IMR-90 (cell line): ENCODE measurements around the gene TRMT2A. TPM values are rescaled to one million over a fixed set of nuclear protein-coding genes. Genes with fewer than 3 reads are reported as not detected.

Experiments
- ATAC-seq: fragments of 200-7000 bp; cut with Tn5 transposase; 2 replicates; pipeline ENCODE4 v1.9.1; 2020; ENCODE audit warnings: low read depth, mild to moderate bottlenecking, moderate library complexity
- BruUV-seq: library from RNA; stranded (reverse); fragments of 400-500 nt; replicated peaks from 2 replicates; lab custom pipeline; 2021; lab: Mats Ljungman, UMichigan
- CTCF ChIA-PET: fragments of 300-600 bp; formaldehyde crosslinking; extraction: SDS; loops from one replicate; lab custom pipeline; 2021; ENCODE audit warnings: antibody characterized with exemption; lab: Yijun Ruan, JAX
- POLR2A ChIA-PET: fragments of 300-600 bp; sonication (Branson Sonifier 250); formaldehyde crosslinking; loops from one replicate; lab custom pipeline; 2022; ENCODE audit warnings: antibody characterized with exemption; ENCODE audit not compliant: unreplicated experiment; lab: Charles Lee
- DNase-seq: peaks from one replicate; pipeline ENCODE4 v3.0.0; 2013
- H2AFZ ChIP-seq: replicated peaks from 2 replicates; pipeline ENCODE3; 2013; ENCODE audit warnings: low read length, mild to moderate bottlenecking; ENCODE audit not compliant: poor library complexity
- H2AK5ac ChIP-seq: 2 replicates; pipeline ENCODE4 v1.6.1; 2013; ENCODE audit warnings: low read depth, low read length, inconsistent platforms
- H2AK9ac ChIP-seq: replicated peaks from 2 replicates; pipeline ENCODE3; 2013; ENCODE audit warnings: mild to moderate bottlenecking, low read depth, low read length, moderate library complexity; ENCODE audit not compliant: poor library complexity
- H2BK120ac ChIP-seq: 2 replicates; pipeline ENCODE4 v1.6.1; 2013; ENCODE audit warnings: low read depth, low read length, inconsistent platforms
- H2BK15ac ChIP-seq: 3 replicates; pipeline ENCODE4 v1.6.1; 2013; ENCODE audit warnings: low read depth, low read length, inconsistent platforms
- H2BK20ac ChIP-seq: 2 replicates; pipeline ENCODE4 v1.6.1; 2013; ENCODE audit warnings: low read depth, mild to moderate bottlenecking, inconsistent platforms, low read length, moderate library complexity
- H2BK5ac ChIP-seq: 2 replicates; pipeline ENCODE4 v1.6.1; 2013; ENCODE audit warnings: mild to moderate bottlenecking, low read depth, low read length, inconsistent platforms; ENCODE audit not compliant: poor library complexity, severe bottlenecking
- H3K14ac ChIP-seq: replicated peaks from 2 replicates; pipeline ENCODE4 v1.6.1; 2013; ENCODE audit warnings: low read depth, low read length, inconsistent platforms
- H3K18ac ChIP-seq: 2 replicates; pipeline ENCODE4 v1.6.1; 2013; ENCODE audit warnings: low read depth, low read length, control low read depth
- H3K23ac ChIP-seq: 2 replicates; pipeline ENCODE4 v1.6.1; 2013; ENCODE audit warnings: low read depth, low read length, inconsistent platforms
- H3K27ac ChIP-seq: 2 replicates; pipeline ENCODE4 v1.5.1; 2013; ENCODE audit warnings: mild to moderate bottlenecking, control low read depth, low read length; ENCODE audit not compliant: insufficient read depth
- H3K27me3 ChIP-seq: 2 replicates; pipeline ENCODE4 v1.6.1; 2013; ENCODE audit warnings: low read length; ENCODE audit not compliant: control insufficient read depth, insufficient read depth
- H3K36me3 ChIP-seq: 2 replicates; pipeline ENCODE4 v1.6.1; 2013; ENCODE audit warnings: low read length, mixed read lengths; ENCODE audit not compliant: control insufficient read depth, insufficient read depth
- H3K4ac ChIP-seq: 2 replicates; pipeline ENCODE4 v1.6.1; 2013; ENCODE audit warnings: low read depth, low read length, inconsistent platforms
- H3K4me1 ChIP-seq: 2 replicates; pipeline ENCODE4 v1.6.1; 2013; ENCODE audit warnings: low read length, mixed read lengths; ENCODE audit not compliant: control insufficient read depth, insufficient read depth
- H3K4me2 ChIP-seq: 2 replicates; pipeline ENCODE4 v1.6.1; 2013; ENCODE audit warnings: low read depth, mild to moderate bottlenecking, control low read depth, low read length, moderate library complexity
- H3K4me3 ChIP-seq: 2 replicates; pipeline ENCODE4 v1.5.1; 2013; ENCODE audit warnings: low read depth, mild to moderate bottlenecking, control low read depth, low read length, moderate library complexity; ENCODE audit not compliant: insufficient read depth
- H3K56ac ChIP-seq: 2 replicates; pipeline ENCODE4 v1.6.1; 2013; ENCODE audit warnings: low read length, inconsistent platforms; ENCODE audit not compliant: insufficient read depth; ENCODE audit errors: extremely low read depth
- H3K79me1 ChIP-seq, 2 experiments: 2 replicates each; pipeline ENCODE4 v1.6.1; 2013; ENCODE audit warnings: low read length in 2 of 2, inconsistent platforms in 1 of 2, low read depth in 1 of 2
- H3K9ac ChIP-seq: 2 replicates; pipeline ENCODE4 v1.6.1; 2013; ENCODE audit warnings: low read depth, low read length, control low read depth
- H3K9me1 ChIP-seq: 2 replicates; pipeline ENCODE4 v1.6.1; 2013; ENCODE audit warnings: low read length, inconsistent platforms; ENCODE audit not compliant: insufficient read depth
- H3K9me3 ChIP-seq: 2 replicates; pipeline ENCODE4 v1.6.1; 2013; ENCODE audit warnings: low read length; ENCODE audit not compliant: control insufficient read depth, insufficient read depth
- H4K20me1 ChIP-seq: 2 replicates; pipeline ENCODE4 v1.6.1; 2013; ENCODE audit warnings: low read length, inconsistent platforms; ENCODE audit not compliant: insufficient read depth
- H4K5ac ChIP-seq: 2 replicates; pipeline ENCODE4 v1.6.1; 2013; ENCODE audit warnings: mild to moderate bottlenecking, low read depth, low read length, control low read depth
- H4K8ac ChIP-seq, 2 experiments: 2 replicates each; pipeline ENCODE4 v1.6.1; 2013; ENCODE audit warnings: low read depth in 2 of 2, low read length in 2 of 2, control low read depth in 1 of 2, inconsistent platforms in 1 of 2
- H4K91ac ChIP-seq: 2 replicates; pipeline ENCODE4 v1.6.1; 2013; ENCODE audit warnings: low read depth, low read length, inconsistent platforms; ENCODE audit not compliant: insufficient read depth
- BHLHE40 ChIP-seq: fragments of 150-350 bp; IDR thresholded peaks from 2 replicates; pipeline ENCODE4 v1.6.1; 2016; ENCODE audit warnings: mild to moderate bottlenecking, low read depth, low read length
- CEBPB ChIP-seq: IDR thresholded peaks from 2 replicates; pipeline ENCODE4 v1.6.1; 2012; ENCODE audit warnings: low read depth, low read length, improper control_type of control experiment
- CHD1 ChIP-seq: IDR thresholded peaks from 2 replicates; pipeline ENCODE4 v1.6.1; 2012; ENCODE audit warnings: low read depth, low read length, improper control_type of control experiment
- FOS ChIP-seq: fragments of 150-350 bp; IDR thresholded peaks from 2 replicates; pipeline ENCODE4 v1.6.1; 2016; ENCODE audit warnings: low read depth, low read length
- MAZ ChIP-seq: IDR thresholded peaks from 2 replicates; pipeline ENCODE4 v1.6.1; 2012; ENCODE audit warnings: low read depth, mild to moderate bottlenecking, low read length, improper control_type of control experiment, moderate library complexity, borderline replicate concordance
- MXI1 ChIP-seq: IDR thresholded peaks from 2 replicates; pipeline ENCODE4 v1.6.1; 2012; ENCODE audit warnings: low read depth, mild to moderate bottlenecking, low read length, moderate library complexity, borderline replicate concordance
- POLR2A ChIP-seq: IDR thresholded peaks from 2 replicates; pipeline ENCODE4 v1.6.1; 2012; ENCODE audit warnings: mild to moderate bottlenecking, low read depth, low read length
- RAD21 ChIP-seq: IDR thresholded peaks from 2 replicates; pipeline ENCODE4 v1.6.1; 2012; ENCODE audit warnings: low read length, improper control_type of control experiment
- RCOR1 ChIP-seq: IDR thresholded peaks from 2 replicates; pipeline ENCODE4 v1.6.1; 2012; ENCODE audit warnings: mild to moderate bottlenecking, low read length, improper control_type of control experiment; ENCODE audit not compliant: insufficient replicate concordance
- RFX5 ChIP-seq: IDR thresholded peaks from 2 replicates; pipeline ENCODE4 v1.8.0; 2012; ENCODE audit warnings: low read depth, mild to moderate bottlenecking, low read length, moderate library complexity
- WGBS, 2 experiments: methylation state at CpG; one replicate each; pipeline versions ENCODE4 v1.1.5 to v1.1.7; 2013; ENCODE audit warnings: missing lambda C conversion rate in 2 of 2; ENCODE audit not compliant: insufficient read length in 1 of 2; ENCODE audit errors: extremely low coverage in 2 of 2; 5-methylcytosine and 5-hydroxymethylcytosine counted together
- dilution Hi-C: fragments of 300-500 bp; cut with HindIII; formaldehyde crosslinking; loops from one replicate; pipeline ENCODE4 v1.14.3; 2018; ENCODE audit warnings: low sequenced_read_pairs; ENCODE audit not compliant: unreplicated experiment
- in situ Hi-C: fragments of 300-500 bp; cut with MboI; formaldehyde crosslinking; loops from 3 replicates; pipeline ENCODE4 v1.14.3; 2019; ENCODE audit warnings: low sequenced_read_pairs, inconsistent platforms, mixed read lengths
- intact Hi-C: fragments of 100-400 bp; cut with micrococcal nuclease; formaldehyde crosslinking; loops from 2 replicates; pipeline ENCODE4 v1.10.0; 2022
- polyA plus RNA-seq, 3 experiments: library from polyadenylated mRNA; depleted of rRNA; stranded (reverse); fragments of >200 nt; gene quantifications; 2 replicates each; pipeline ENCODE4 v1.2.3, GENCODE V29; 2012; ENCODE audit warnings: low replicate concordance in 1 of 3
- total RNA-seq: library from RNA; depleted of rRNA; stranded (reverse); fragments of >200 nt; gene quantifications from 2 replicates; pipeline ENCODE4 v1.2.3, GENCODE V29; 2012
- TF ChIP-seq, protein P1 (sequence below): fragments of 150-350 bp; IDR thresholded peaks from 2 replicates; pipeline ENCODE4 v1.6.1; 2017; ENCODE audit warnings: mild to moderate bottlenecking, antibody characterized with exemption, low read length, low read depth
- TF ChIP-seq, protein P2 (sequence below): conservative IDR thresholded peaks from 2 replicates; pipeline ENCODE4 v1.5.1; 2012; ENCODE audit warnings: mild to moderate bottlenecking, low read depth, low read length, improper control_type of control experiment

The TRMT2A gene
- total and polyA plus RNA-seq, 2 of the 4 experiments (the other 2 are of a cell fraction), result 22.0 to 39.1 TPM

DNA sequence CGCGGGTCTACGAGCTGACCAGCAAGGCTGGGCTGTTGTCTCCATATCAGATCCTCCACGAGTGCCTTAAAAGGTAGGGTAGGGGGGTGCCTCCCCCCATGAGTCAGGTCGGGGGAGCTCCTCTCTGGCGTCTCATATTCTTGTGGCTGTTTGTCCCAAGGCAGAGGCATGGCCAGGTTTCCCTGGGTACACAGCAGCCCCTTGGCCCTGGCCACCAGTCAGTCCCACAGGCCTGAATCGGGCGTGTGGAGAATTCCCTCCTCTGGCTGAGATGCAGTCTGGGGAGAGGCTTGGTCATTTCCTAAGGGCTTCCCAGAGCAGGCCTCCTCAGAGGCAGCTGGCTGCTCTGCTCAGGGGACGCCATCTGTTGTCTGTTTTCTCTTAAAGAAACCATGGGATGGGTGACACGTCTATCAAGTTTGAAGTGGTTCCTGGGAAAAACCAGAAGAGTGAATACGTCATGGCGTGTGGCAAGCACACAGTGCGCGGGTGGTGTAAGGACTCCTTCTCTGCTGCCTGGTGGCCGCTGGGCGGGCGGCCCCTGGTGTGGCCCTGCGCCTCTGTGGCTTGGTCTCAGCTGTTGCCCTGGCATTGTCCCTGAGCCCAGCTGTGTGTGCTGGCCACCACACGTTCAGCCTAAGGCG lies 10.7 kb downstream of the TRMT2A start:
- no peak overlapping the region for H2BK5ac ChIP-seq
- peaks cover 76% of the 10 kb centered on the region for H3K36me3 ChIP-seq
- H3K79me1 ChIP-seq, result peaks cover 17 to 51% of the 10 kb centered on the region in 2 experiments
- no peak overlapping the region for H2BK15ac ChIP-seq
- ATAC-seq, result no peak
- no peak overlapping the region for H3K27ac ChIP-seq
- H2BK120ac ChIP-seq, result no peak overlapping the region
- H3K9me1 ChIP-seq, result no peaks in the 10 kb centered on the region
- H3K4me3 ChIP-seq, result no peak overlapping the region
- no peak overlapping the region for H2AK5ac ChIP-seq
- dilution Hi-C loops (no loop called here), intact Hi-C loops (no loop called here), in situ Hi-C loops (no loop called here)
- no peak overlapping the region for H4K5ac ChIP-seq
- H3K9ac ChIP-seq, result no peak overlapping the region
- ChIA-PET CTCF (no interaction called here), POLR2A (no interaction called here)
- no peak overlapping the region for H4K8ac ChIP-seq
- no peak overlapping the region for H2BK20ac ChIP-seq
- H3K9me3 ChIP-seq, result no peaks in the 10 kb centered on the region
- no peaks in the 10 kb centered on the region for H3K4me1 ChIP-seq
- H4K20me1 ChIP-seq, result peaks cover 61% of the 10 kb centered on the region
- no peak overlapping the region for H3K14ac ChIP-seq
- TF ChIP-seq RCOR1 (no peak), CHD1 (no peak), POLR2A (no peak), MAZ (no peak), BHLHE40 (no peak), RAD21 (no peak), FOS (no peak), RFX5 (no peak), CEBPB (no peak), MXI1 (no peak)
- TF ChIP-seq, protein P1, sequence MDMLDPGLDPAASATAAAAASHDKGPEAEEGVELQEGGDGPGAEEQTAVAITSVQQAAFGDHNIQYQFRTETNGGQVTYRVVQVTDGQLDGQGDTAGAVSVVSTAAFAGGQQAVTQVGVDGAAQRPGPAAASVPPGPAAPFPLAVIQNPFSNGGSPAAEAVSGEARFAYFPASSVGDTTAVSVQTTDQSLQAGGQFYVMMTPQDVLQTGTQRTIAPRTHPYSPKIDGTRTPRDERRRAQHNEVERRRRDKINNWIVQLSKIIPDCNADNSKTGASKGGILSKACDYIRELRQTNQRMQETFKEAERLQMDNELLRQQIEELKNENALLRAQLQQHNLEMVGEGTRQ, result no peak
- TF ChIP-seq, protein P2, sequence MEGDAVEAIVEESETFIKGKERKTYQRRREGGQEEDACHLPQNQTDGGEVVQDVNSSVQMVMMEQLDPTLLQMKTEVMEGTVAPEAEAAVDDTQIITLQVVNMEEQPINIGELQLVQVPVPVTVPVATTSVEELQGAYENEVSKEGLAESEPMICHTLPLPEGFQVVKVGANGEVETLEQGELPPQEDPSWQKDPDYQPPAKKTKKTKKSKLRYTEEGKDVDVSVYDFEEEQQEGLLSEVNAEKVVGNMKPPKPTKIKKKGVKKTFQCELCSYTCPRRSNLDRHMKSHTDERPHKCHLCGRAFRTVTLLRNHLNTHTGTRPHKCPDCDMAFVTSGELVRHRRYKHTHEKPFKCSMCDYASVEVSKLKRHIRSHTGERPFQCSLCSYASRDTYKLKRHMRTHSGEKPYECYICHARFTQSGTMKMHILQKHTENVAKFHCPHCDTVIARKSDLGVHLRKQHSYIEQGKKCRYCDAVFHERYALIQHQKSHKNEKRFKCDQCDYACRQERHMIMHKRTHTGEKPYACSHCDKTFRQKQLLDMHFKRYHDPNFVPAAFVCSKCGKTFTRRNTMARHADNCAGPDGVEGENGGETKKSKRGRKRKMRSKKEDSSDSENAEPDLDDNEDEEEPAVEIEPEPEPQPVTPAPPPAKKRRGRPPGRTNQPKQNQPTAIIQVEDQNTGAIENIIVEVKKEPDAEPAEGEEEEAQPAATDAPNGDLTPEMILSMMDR, result no peak
- H3K4me2 ChIP-seq, result no peak overlapping the region
- no peak overlapping the region for H4K91ac ChIP-seq
- no peak overlapping the region for H3K23ac ChIP-seq
- no peak overlapping the region for H2AK9ac ChIP-seq
- WGBS, 2 experiments, result 95% methylated on average over 6 of the region's 20 CpGs; no CpG with 5 or more reads in 1 of the 2 experiments
- no TSS peak for BruUV-seq
- no peak overlapping the region for H3K56ac ChIP-seq
- H2AFZ ChIP-seq, result no peak overlapping the region
- H3K4ac ChIP-seq, result no peak overlapping the region
- H3K18ac ChIP-seq, result no peak overlapping the region
- DNase-seq, result no peak
- no peaks in the 10 kb centered on the region for H3K27me3 ChIP-seq
